HG02973 (cell line): Measurements from ENCODE around the gene ITGAD.
"Not testable (repeated sequence)": the region's sequence is repeated elsewhere in the genome, so short reads cannot be mapped to it uniquely, and the experiment has no call there.

Experiments used
- ATAC-seq: cut with Tn5 transposase; IDR thresholded peaks from one replicate; pipeline ENCODE4 v1.9.1; 2021; ENCODE audit warnings: moderate library complexity; ENCODE audit not compliant: unreplicated experiment

Gene ITGAD

DNA sequence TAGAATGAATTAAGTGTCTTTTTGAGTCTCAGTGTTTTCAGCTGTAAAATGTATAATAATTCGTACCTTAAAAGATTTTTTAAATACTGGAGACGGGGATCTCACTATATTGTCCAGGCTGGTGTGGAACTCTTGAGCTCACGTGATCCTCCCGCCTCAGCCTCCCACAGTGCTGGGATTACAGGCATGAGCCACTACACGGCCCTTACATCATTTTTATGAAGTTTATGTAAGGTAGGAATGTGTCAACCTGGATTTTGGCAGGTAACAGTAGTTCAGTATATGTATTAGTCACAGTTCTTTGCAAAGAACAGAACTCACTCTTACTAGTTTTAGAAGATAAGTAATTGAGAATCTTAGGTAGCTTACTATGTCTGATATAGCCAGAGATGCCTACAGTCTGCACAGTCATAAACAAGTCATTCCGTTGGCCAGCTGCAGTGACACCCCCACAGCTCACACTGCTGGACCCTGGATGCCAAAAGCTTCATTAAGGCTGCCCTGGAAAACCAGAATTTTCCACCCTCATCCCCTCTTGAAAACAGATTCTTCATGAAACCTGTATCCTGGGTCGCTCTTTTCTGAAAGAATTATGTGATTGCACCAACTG is 35.6 kb downstream of the ITGAD start:
- ATAC-seq = no peak

DNA sequence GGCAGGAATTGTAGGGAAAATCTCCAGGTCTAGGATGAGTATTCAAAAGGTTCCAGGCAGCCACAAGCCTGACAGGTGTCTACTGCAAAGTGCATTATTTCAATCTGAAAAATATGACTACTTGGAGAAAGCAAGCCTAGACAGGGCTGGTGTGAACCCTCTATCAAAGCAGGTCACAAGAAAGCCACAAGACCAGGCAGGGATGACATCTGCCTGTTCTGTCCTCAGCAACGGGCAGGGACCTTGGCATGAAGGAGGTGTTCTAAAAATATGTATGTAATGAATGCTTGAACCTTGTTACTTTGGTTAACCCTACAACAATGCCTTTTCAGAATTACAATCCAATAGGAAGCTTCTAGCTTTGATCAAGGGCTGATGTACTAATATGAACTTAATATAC is 36.2 kb downstream of the ITGAD start:
- no peak for ATAC-seq

DNA sequence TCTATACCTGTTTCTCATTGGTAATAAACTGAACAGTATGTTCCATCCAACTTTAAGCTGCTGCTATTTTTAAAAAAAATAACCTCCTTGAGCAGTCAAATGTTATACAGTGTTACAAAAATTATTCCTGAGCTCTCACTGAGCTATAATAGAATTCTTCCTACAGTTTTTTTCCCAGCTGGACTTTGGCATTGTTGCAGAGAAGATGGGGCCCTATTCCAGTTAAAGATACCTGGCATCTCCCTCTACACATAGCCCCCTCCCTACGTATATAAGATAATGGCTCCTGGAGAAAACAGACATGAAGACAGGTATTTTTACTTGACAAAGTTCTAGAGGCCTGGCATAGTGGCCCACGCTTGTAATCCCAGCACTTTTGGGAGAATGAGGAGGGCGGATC is 36.7 kb downstream of the ITGAD start:
- ATAC-seq = no peak

DNA sequence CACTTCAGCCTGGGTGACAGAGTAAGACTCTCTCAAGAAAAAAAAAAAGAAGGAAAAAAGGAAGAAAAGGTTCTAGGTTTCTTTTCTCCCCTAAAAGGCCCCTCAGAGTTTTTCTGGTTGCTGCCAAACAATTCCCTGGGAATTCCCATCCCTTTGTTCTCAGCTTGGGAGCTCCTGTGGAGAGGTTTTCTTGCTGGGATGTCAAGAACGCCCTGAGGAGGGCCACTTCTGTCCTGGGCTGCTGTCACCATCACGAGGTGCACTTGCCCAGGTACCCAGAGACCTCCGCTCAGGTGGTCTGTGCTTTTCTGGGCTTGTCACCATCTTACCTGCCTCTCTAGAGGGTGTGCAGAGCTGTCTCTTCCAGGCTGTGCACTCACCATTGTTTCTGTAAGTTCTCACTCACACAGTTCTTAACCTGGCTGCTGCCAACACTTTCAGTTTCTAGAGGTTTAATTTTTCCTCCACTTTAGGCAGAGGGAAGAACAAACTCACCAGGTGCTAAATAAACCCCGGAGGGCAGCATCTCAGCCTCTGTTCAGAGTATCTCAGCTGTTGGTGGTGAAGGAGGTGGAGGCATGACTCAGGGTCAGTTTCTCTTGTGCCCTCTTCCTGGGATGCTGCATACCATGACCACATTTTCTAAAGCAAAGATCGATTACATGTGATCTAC is 37.4 kb downstream of the ITGAD start:
- no peak for ATAC-seq

DNA sequence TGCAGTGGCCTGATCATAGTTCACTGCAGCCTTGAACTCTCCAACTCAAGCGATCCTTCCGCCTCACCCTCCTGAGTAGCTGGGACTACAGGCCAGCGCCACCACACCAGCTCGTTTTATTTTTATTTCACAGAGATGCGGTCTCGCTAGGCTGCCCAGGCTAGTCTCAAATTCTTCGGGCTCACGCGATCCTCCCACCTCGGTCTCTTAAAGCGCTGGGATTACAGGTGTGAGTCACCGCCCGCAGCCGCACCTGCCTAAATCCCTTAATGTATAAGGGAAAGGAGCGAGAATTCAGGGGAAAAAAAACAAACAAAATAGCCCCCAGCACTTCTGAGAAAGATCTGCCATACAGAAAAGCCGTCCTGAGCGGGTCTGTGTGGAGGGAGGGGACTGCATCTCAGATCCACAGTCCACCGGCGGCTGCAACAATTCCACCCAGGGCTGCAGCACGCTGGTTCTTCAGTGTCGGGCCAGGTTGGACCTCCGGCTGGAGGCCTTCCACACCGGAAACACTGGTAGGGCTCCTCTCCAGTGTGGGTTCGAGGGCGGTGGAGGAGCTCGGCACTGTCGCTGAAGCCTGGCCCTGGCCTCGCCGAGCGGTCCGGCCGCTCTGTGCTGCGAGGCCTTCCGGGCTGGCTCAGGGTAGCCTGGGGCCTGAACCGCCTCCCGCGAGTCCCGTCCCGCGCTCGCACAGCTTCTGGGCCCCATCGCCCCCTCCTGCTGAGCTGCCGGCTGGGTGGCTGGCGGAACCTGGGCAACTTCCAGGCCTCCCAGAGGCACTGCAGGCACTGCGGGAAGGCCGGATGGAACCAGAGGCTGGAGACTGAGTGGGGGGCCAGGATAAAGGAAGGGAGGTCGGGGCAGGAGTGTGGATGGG is 42.4 kb downstream of the ITGAD start:
- ATAC-seq = no peak

DNA sequence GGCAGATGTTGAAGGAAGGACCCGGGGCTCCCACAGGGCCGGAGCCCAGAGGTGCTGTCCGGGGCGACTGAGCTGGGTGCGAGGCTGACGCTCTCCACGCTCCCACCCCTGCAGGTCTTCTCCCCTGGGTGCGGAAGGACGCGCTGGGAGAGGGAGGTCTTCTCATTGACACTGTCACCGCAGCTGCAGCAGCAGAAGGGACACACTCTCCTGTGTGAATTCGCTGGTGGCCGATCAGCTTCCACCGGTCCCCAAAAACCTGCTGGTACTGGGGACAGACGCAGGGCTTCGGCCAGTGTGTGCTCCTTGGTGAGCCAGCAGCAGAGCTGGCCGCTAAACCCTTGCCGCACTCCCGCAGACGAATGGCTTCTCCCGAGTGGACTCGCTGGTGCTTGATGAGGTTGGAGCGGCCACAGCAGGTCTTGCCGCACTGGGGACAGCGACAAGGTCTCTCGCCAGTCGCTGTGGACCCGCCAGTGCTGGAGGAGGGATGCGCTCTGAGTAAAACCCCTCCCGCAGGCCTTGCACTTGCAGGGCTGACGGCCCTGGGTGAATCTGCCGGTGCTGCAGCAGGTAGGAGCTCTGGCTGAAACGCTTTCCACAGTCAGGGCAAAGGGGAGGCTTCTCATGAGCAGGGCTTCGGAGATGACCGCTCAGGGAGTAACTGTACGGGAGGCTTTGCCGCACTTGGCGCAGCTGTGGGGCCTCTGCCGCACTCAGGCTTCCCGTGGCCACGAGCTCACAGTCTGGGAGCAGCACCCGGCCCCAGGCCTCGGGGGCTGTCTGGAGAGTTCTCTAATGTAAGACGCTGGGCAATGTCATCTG is 43.3 kb downstream of the ITGAD start:
- ATAC-seq = no peak

DNA sequence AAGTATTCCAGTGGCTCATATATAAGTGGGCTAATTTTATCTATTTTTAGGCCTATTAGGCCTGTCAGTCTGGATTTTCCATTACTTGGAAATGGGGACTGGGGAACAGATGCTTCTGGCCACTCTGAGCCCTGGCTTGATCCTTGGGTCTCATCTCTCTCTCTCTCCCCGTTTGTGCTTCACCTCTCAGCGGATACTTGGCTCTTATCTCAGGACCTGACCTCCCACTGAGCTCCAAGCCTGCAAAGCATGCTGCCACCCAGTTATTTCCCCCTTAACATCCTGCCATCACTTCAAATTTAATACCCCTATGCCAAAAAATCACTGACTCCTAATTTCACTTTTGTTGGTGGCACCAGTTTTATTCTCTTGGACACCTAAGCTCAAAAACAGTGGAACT is 45.3 kb downstream of the ITGAD start:
- ATAC-seq = no peak

DNA sequence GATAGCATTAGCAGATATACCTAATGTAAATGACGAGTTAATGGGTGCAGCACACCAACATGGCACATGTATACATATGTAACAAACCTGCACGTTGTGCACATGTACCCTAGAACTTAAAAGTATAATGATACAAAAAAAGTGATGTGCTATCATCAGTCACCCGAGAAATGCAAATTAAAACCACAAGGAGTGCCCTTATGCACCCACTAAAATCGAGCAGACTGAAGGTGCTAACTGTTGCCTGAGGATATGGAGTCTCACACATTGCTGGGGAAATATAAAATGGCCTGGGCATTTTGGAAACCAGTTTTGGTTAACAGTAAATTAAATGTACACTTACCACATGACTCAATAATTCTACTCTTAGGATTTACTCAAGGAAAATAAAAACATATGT is 45.9 kb downstream of the ITGAD start:
- ATAC-seq = not testable (repeated sequence)

DNA sequence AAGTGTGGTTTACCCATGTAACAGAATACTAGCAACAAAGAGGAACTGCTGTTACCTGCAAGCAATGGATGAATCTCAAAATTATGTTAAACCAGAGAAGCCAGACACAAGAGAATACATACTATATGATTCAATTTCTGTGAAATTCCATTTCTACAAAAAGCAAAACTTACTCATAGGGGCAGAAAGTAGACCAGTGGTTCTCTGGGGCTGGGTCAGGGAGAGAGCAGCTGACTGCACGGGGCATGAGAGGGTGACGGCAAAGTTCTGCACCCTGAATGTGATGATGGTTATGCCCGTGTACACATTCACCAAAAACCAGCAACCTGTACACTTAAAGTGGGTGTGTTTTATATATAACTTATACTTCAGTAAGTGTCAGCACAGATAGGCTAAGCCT is 46.4 kb downstream of the ITGAD start:
- no peak for ATAC-seq

DNA sequence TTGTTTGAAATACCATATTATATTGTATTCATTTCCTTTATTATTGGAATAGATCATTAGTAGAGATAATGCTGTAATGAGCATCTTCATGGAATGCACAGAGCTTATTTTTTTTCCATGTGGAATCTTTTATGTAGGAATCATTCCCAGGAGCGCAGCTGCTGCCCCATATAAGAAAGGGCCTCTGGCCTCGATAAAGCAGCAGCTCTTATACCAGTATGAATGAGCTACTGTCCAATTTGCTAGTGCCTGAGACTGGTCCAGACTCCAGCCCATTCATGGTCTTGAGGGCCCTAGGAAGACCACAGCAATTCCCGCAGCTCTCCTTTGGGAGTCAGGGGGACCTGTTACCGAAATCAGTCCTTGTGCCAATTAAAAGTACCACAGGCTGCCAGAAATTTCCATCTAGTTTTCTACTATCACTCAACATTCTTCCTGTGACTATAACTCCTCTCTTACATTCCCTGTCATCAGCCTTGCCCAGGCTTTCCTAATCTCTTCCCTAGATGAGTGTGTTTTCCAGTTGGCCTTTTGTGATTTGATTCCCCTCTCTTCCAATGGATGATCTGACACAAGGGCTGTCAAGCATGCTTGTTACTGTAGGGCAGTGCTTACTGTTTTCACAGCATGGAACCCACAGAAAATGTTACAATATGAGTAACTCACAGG is 47.5 kb downstream of the ITGAD start:
- no peak for ATAC-seq

DNA sequence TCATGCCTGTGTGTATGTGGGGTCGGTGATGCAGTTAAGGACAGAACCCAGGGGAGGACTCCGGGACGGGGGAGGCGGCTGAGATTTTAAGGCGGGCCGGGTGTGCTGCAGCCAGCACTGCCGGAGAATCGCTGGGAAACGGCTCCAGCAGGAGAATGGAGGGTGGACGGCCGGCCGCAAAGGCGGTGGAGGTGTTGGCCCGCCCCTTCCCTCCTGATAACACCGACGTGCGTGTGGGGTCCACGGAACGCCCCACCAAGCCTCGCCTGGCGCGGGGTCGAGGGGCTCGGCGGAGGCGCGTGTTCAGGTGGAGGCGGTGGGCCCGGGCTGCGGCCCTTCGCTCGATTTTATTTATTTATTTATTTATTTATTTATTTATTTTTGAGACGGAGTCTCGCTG is 48.8 kb downstream of the ITGAD start:
- ATAC-seq = no peak

DNA sequence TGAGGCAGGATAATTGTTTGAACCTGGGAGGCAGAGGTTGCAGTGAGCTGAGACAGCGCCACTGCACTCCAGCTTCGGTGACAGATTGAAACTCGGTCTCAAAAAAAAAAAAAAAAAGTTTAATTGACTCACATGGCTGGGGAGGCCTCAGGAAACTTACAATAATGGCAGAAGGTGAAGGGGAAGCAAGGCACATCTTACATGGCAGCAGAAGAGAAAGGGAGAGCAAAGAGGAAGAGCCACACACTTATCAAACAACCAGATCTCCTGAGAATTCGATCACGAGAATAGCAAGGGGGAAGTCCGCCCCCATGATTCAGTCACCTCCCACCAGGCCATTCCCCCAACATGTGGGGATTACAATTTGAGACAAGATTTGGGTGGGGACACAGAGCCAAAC is 52.8 kb downstream of the ITGAD start:
- not testable (repeated sequence) for ATAC-seq

DNA sequence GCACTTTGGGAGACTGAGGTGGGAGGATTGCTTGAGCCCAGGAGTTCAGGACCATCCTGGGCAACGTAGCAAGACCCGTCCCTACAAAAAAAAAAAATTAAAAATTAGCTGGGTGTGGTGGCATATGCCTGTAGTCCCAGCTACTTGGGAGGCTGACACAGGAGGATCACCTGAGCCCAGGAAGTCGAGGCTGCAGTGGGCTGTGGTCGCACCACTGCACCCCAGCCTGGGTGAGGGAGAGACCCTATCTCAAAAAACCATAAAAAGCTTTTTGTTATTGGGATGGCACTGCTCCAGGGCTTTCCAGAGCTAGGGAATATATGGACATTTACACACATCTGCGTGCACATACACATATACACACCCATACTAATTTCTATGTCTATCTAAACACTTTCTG is 58.1 kb downstream of the ITGAD start:
- no peak for ATAC-seq

DNA sequence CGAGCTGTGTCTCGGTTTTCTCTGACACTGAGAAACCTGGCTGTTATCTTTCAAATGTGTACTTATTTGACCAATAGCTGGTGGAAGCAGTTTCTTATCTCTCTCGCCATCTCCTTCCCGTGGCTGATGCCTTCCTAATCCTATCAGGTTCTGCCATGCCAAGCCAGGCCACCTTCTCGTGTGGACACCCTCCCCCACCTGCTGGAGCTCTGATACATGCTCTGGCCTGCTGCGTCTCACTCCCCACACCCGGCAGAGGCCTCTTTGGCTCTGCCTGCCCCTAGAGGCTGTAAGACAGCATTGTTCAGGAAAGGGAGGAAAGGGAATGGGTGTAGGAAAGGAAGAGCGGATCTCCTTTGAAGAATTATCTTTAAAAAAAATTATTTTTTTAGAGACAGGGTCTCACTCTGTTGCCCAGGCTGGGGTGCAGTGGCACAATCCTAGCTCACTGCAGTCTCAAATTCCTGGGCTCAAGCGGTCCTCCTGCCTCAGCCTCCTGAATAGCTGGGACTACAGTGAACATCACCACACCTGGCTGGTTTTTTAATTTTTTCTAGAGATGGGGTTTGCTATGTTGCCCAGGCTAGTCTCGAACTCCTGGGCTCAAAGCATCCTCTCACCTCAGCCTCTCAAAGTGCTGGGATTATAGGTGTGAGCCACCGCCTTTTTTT is 58.7 kb downstream of the ITGAD start:
- ATAC-seq = no peak

DNA sequence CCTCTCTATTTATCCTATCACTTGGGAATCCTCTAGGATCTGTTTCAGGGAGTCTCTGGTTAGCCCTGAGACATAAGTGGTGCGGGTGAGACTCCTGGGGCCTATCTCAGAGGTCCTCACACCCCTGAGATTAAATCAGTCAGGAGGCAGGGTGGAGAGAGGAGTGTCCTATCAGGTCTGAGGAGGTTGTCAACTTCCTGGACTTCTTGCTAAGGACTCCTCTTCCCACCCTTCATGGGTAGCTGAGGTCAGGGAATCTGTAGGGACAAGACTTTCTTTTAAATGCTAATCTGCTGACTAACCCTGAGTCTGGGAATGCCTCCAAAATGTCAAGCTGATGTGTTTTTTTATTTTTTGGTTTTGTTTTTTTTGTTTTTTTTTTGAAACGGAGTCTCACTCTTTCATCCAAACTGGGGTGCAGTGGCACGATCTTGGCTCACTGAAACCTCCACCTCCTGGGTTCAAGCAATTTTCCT is 59.5 kb downstream of the ITGAD start:
- ATAC-seq = no peak

DNA sequence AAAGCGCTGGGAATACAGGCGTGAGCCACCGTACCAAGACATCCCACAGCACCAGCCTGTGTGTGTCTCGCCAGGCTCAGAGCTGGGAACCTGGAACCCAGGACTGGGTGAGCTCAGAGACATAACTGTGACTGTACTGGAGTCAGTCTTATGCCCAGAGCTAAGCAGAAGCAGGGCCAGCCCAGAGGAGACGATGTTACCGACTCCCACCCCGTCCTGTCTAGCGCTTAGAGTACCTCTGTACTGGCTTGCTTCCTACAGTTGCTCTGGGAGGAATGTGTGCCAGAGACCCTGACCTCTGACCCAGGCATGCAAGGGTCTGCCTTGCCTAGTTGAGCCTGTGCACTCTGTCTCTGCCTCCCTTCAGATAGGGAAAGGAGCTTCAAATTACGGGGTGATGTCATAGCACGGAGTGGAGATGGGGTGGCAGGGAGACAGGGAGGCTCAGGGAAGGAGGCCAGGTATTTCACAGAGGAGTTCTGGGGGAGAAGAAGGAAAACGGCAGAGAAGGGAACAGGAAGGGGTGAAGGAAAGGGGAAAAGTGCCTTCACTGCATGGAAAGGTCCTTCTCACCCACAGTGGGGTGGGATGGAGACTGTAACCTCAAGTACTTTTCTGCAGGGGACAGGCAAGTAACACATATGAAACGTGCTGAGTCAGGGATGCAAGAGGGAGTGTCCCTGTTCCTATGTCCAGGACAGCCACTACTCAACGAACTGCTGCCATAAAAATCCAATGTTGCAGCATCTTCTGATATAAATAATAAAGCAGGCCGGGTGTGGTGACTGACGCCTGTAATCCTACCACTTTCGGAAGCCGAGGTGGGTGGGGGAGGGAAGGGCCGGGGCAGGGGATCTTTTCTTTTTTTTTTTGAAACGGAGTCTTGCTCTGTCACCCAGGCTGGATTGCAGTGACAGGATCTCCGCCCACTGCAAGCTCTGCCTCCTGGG is 60.4 kb downstream of the ITGAD start:
- ATAC-seq = no peak

DNA sequence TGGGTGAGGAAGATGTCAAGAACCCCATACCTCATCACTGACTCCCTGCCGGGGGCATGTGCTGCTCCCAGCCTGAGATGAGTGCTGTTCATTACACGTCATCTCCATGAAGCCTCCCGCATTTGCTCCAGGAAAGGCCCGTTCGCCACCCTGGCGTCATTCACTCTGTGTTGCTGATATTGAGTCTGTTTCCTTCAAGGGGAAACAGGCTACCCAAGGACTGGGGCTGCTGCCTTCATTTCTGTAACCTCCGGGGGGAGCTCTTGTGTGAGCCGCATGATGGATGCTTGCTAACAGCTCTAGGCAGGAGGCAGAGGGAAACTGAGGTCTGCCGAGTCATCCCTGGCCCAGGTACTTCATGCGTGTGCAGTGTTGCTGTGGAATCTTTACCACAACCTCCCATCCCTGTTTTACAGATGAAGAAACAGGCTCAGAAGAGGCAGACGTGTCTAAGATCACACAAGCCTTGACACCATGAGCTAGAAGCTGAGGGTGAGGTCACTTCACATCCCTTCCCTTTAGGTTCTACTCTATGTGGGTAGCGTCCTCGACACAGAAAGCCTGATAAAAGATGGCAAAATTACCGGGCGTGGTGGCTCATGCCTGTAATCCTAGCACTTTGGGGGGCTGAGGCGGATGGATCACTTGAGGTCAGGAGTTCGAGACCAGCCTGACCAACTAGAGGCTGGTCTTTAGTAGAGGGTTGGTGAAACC is 62.6 kb downstream of the ITGAD start:
- no peak for ATAC-seq

DNA sequence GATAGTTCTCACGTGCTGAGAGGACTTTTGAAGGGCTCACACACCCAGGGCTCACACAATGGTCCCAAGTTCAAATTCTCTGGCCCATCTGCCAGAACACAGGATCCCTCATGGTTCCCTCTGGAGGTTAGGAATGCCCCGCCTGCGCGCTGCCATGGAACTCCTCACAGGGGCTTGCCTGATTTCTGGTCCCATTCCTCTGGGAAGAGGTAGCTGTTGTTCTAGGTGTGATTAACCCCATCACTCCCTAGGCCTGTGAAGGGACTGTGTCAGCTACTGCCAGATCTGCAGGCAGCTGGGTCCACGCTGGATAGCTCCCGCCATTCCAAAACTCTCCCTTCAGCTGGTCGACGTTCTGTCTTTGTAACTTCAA is 63.8 kb downstream of the ITGAD start:
- ATAC-seq = no peak
